Measurements from ENCODE around the gene SAMSN1.
"Not testable (repeated sequence)": the region's sequence is repeated elsewhere in the genome, so short reads cannot be mapped to it uniquely, and the experiment has no call there.

The SAMSN1 gene

GRCh38 chr21:14533499-14534428 is 12.4 kb downstream of the SAMSN1 start:
- peak; percentile 36 for DNase-seq (ENCODE audit: insufficient read length, low spot score)
- FAIRE-seq = no peak

GRCh38 chr21:14531757-14532316 is 14.3 kb downstream of the SAMSN1 start:
- DNase-seq (ENCODE audit: insufficient read length, low spot score) (no peak), FAIRE-seq (no peak)

GRCh38 chr21:14530592-14530991 is 15.5 kb downstream of the SAMSN1 start:
- DNase-seq (ENCODE audit: insufficient read length, low spot score) (no peak), FAIRE-seq (no peak)

- FAIRE-seq = no peak
- DNase-seq (ENCODE audit: insufficient read length, low spot score) = no peak
Measured at GRCh38 chr21:14528815-14529214, 17.3 kb downstream of the SAMSN1 start.

- FAIRE-seq (no peak), DNase-seq (ENCODE audit: insufficient read length, low spot score) (no peak)
Measured at GRCh38 chr21:14527696-14528652, 18.1 kb downstream of the SAMSN1 start.

GRCh38 chr21:14526836-14527695 is 19.0 kb downstream of the SAMSN1 start:
- DNase-seq (ENCODE audit: insufficient read length, low spot score) = no peak
- no peak for FAIRE-seq

- FAIRE-seq (no peak), DNase-seq (ENCODE audit: insufficient read length, low spot score) (no peak)
Measured at GRCh38 chr21:14526199-14526598, 19.9 kb downstream of the SAMSN1 start.

GRCh38 chr21:14523234-14523633 is 22.9 kb downstream of the SAMSN1 start:
- FAIRE-seq = no peak

GRCh38 chr21:14522736-14523135 is 23.4 kb downstream of the SAMSN1 start:
- FAIRE-seq (no peak), DNase-seq (ENCODE audit: insufficient read length, low spot score) (no peak)

More at GRCh38 chr21:14523234-14523633, 22.9 kb downstream of the SAMSN1 start:
- no peak for DNase-seq (ENCODE audit: insufficient read length, low spot score)

- no peak for DNase-seq (ENCODE audit: insufficient read length, low spot score)
- no peak for FAIRE-seq
Measured at GRCh38 chr21:14520535-14520934, 25.6 kb downstream of the SAMSN1 start.

- FAIRE-seq (no peak), DNase-seq (ENCODE audit: insufficient read length, low spot score) (no peak)
Measured at GRCh38 chr21:14519000-14519399, 27.1 kb downstream of the SAMSN1 start.

GRCh38 chr21:14513804-14514203 is 32.3 kb downstream of the SAMSN1 start:
- FAIRE-seq = no peak
- DNase-seq (ENCODE audit: insufficient read length, low spot score) = no peak

- DNase-seq (ENCODE audit: insufficient read length, low spot score); FAIRE-seq: not testable (repeated sequence)
Measured at GRCh38 chr21:14506859-14507457, 39.2 kb downstream of the SAMSN1 start.

- DNase-seq (ENCODE audit: insufficient read length, low spot score) (no peak), FAIRE-seq (no peak)
Measured at GRCh38 chr21:14500873-14501272, 45.2 kb downstream of the SAMSN1 start.

- FAIRE-seq (no peak), DNase-seq (ENCODE audit: insufficient read length, low spot score) (no peak)
Measured at GRCh38 chr21:14499316-14499715, 46.8 kb downstream of the SAMSN1 start.

GRCh38 chr21:14497825-14498224 is 48.3 kb downstream of the SAMSN1 start:
- FAIRE-seq (no peak), DNase-seq (ENCODE audit: insufficient read length, low spot score) (no peak)

GRCh38 chr21:14495075-14495474 is 51.0 kb downstream of the SAMSN1 start:
- no peak for FAIRE-seq
- DNase-seq (ENCODE audit: insufficient read length, low spot score) = no peak

GRCh38 chr21:14494181-14494580 is 51.9 kb downstream of the SAMSN1 start:
- FAIRE-seq; DNase-seq (ENCODE audit: insufficient read length, low spot score): not testable (repeated sequence)

- no peak for DNase-seq (ENCODE audit: insufficient read length, low spot score)
- no peak for FAIRE-seq
Measured at GRCh38 chr21:14493731-14494130, 52.4 kb downstream of the SAMSN1 start.

GRCh38 chr21:14492931-14493330 is 53.2 kb downstream of the SAMSN1 start:
- FAIRE-seq (no peak), DNase-seq (ENCODE audit: insufficient read length, low spot score) (no peak)
